IMR-90 (cell line): ENCODE data around the gene GRIN2D. TPM values are rescaled to one million over a fixed set of nuclear protein-coding genes. Genes with fewer than 3 reads are reported as not detected.
"Not testable (repeated sequence)": the region's sequence is repeated elsewhere in the genome, so short reads cannot be mapped to it uniquely, and the experiment has no call there.

ENCODE experiments used
- ATAC-seq: fragments of 200-7000 bp; cut with Tn5 transposase; 2 replicates; pipeline ENCODE4 v1.9.1; 2020; ENCODE audit warnings: low read depth, mild to moderate bottlenecking, moderate library complexity
- BruUV-seq: library from RNA; stranded (reverse); fragments of 400-500 nt; replicated peaks from 2 replicates; lab custom pipeline; 2021; lab: Mats Ljungman, UMichigan
- CTCF ChIA-PET: fragments of 300-600 bp; formaldehyde crosslinking; extraction: SDS; loops from one replicate; lab custom pipeline; 2021; ENCODE audit warnings: antibody characterized with exemption; lab: Yijun Ruan, JAX
- POLR2A ChIA-PET: fragments of 300-600 bp; sonication (Branson Sonifier 250); formaldehyde crosslinking; loops from one replicate; lab custom pipeline; 2022; ENCODE audit warnings: antibody characterized with exemption; ENCODE audit not compliant: unreplicated experiment; lab: Charles Lee
- DNase-seq: peaks from one replicate; pipeline ENCODE4 v3.0.0; 2013
- H2AFZ ChIP-seq: replicated peaks from 2 replicates; pipeline ENCODE3; 2013; ENCODE audit warnings: low read length, mild to moderate bottlenecking; ENCODE audit not compliant: poor library complexity
- H2AK5ac ChIP-seq: 2 replicates; pipeline ENCODE4 v1.6.1; 2013; ENCODE audit warnings: low read depth, low read length, inconsistent platforms
- H2AK9ac ChIP-seq: replicated peaks from 2 replicates; pipeline ENCODE3; 2013; ENCODE audit warnings: mild to moderate bottlenecking, low read depth, low read length, moderate library complexity; ENCODE audit not compliant: poor library complexity
- H2BK120ac ChIP-seq: 2 replicates; pipeline ENCODE4 v1.6.1; 2013; ENCODE audit warnings: low read depth, low read length, inconsistent platforms
- H2BK15ac ChIP-seq: 3 replicates; pipeline ENCODE4 v1.6.1; 2013; ENCODE audit warnings: low read depth, low read length, inconsistent platforms
- H2BK20ac ChIP-seq: 2 replicates; pipeline ENCODE4 v1.6.1; 2013; ENCODE audit warnings: low read depth, mild to moderate bottlenecking, inconsistent platforms, low read length, moderate library complexity
- H2BK5ac ChIP-seq: 2 replicates; pipeline ENCODE4 v1.6.1; 2013; ENCODE audit warnings: mild to moderate bottlenecking, low read depth, low read length, inconsistent platforms; ENCODE audit not compliant: poor library complexity, severe bottlenecking
- H3K14ac ChIP-seq: replicated peaks from 2 replicates; pipeline ENCODE4 v1.6.1; 2013; ENCODE audit warnings: low read depth, low read length, inconsistent platforms
- H3K18ac ChIP-seq: 2 replicates; pipeline ENCODE4 v1.6.1; 2013; ENCODE audit warnings: low read depth, low read length, control low read depth
- H3K23ac ChIP-seq: 2 replicates; pipeline ENCODE4 v1.6.1; 2013; ENCODE audit warnings: low read depth, low read length, inconsistent platforms
- H3K27ac ChIP-seq: 2 replicates; pipeline ENCODE4 v1.5.1; 2013; ENCODE audit warnings: mild to moderate bottlenecking, control low read depth, low read length; ENCODE audit not compliant: insufficient read depth
- H3K27me3 ChIP-seq: 2 replicates; pipeline ENCODE4 v1.6.1; 2013; ENCODE audit warnings: low read length; ENCODE audit not compliant: control insufficient read depth, insufficient read depth
- H3K36me3 ChIP-seq: 2 replicates; pipeline ENCODE4 v1.6.1; 2013; ENCODE audit warnings: low read length, mixed read lengths; ENCODE audit not compliant: control insufficient read depth, insufficient read depth
- H3K4ac ChIP-seq: 2 replicates; pipeline ENCODE4 v1.6.1; 2013; ENCODE audit warnings: low read depth, low read length, inconsistent platforms
- H3K4me1 ChIP-seq: 2 replicates; pipeline ENCODE4 v1.6.1; 2013; ENCODE audit warnings: low read length, mixed read lengths; ENCODE audit not compliant: control insufficient read depth, insufficient read depth
- H3K4me2 ChIP-seq: 2 replicates; pipeline ENCODE4 v1.6.1; 2013; ENCODE audit warnings: low read depth, mild to moderate bottlenecking, control low read depth, low read length, moderate library complexity
- H3K4me3 ChIP-seq: 2 replicates; pipeline ENCODE4 v1.5.1; 2013; ENCODE audit warnings: low read depth, mild to moderate bottlenecking, control low read depth, low read length, moderate library complexity; ENCODE audit not compliant: insufficient read depth
- H3K56ac ChIP-seq: 2 replicates; pipeline ENCODE4 v1.6.1; 2013; ENCODE audit warnings: low read length, inconsistent platforms; ENCODE audit not compliant: insufficient read depth; ENCODE audit errors: extremely low read depth
- H3K79me1 ChIP-seq, 2 experiments: 2 replicates each; pipeline ENCODE4 v1.6.1; 2013; ENCODE audit warnings: low read length in 2 of 2, inconsistent platforms in 1 of 2, low read depth in 1 of 2
- H3K9ac ChIP-seq: 2 replicates; pipeline ENCODE4 v1.6.1; 2013; ENCODE audit warnings: low read depth, low read length, control low read depth
- H3K9me1 ChIP-seq: 2 replicates; pipeline ENCODE4 v1.6.1; 2013; ENCODE audit warnings: low read length, inconsistent platforms; ENCODE audit not compliant: insufficient read depth
- H3K9me3 ChIP-seq: 2 replicates; pipeline ENCODE4 v1.6.1; 2013; ENCODE audit warnings: low read length; ENCODE audit not compliant: control insufficient read depth, insufficient read depth
- H4K20me1 ChIP-seq: 2 replicates; pipeline ENCODE4 v1.6.1; 2013; ENCODE audit warnings: low read length, inconsistent platforms; ENCODE audit not compliant: insufficient read depth
- H4K5ac ChIP-seq: 2 replicates; pipeline ENCODE4 v1.6.1; 2013; ENCODE audit warnings: mild to moderate bottlenecking, low read depth, low read length, control low read depth
- H4K8ac ChIP-seq, 2 experiments: 2 replicates each; pipeline ENCODE4 v1.6.1; 2013; ENCODE audit warnings: low read depth in 2 of 2, low read length in 2 of 2, control low read depth in 1 of 2, inconsistent platforms in 1 of 2
- H4K91ac ChIP-seq: 2 replicates; pipeline ENCODE4 v1.6.1; 2013; ENCODE audit warnings: low read depth, low read length, inconsistent platforms; ENCODE audit not compliant: insufficient read depth
- WGBS, 2 experiments: methylation state at CpG; one replicate each; pipeline versions ENCODE4 v1.1.5 to v1.1.7; 2013; ENCODE audit warnings: missing lambda C conversion rate in 2 of 2; ENCODE audit not compliant: insufficient read length in 1 of 2; ENCODE audit errors: extremely low coverage in 2 of 2; 5-methylcytosine and 5-hydroxymethylcytosine counted together
- dilution Hi-C: fragments of 300-500 bp; cut with HindIII; formaldehyde crosslinking; loops from one replicate; pipeline ENCODE4 v1.14.3; 2018; ENCODE audit warnings: low sequenced_read_pairs; ENCODE audit not compliant: unreplicated experiment
- in situ Hi-C: fragments of 300-500 bp; cut with MboI; formaldehyde crosslinking; loops from 3 replicates; pipeline ENCODE4 v1.14.3; 2019; ENCODE audit warnings: low sequenced_read_pairs, inconsistent platforms, mixed read lengths
- intact Hi-C: fragments of 100-400 bp; cut with micrococcal nuclease; formaldehyde crosslinking; loops from 2 replicates; pipeline ENCODE4 v1.10.0; 2022
- polyA plus RNA-seq, 3 experiments: library from polyadenylated mRNA; depleted of rRNA; stranded (reverse); fragments of >200 nt; gene quantifications; 2 replicates each; pipeline ENCODE4 v1.2.3, GENCODE V29; 2012; ENCODE audit warnings: low replicate concordance in 1 of 3
- total RNA-seq: library from RNA; depleted of rRNA; stranded (reverse); fragments of >200 nt; gene quantifications from 2 replicates; pipeline ENCODE4 v1.2.3, GENCODE V29; 2012

The GRIN2D gene
- total and polyA plus RNA-seq, 2 of the 4 experiments (the other 2 are of a cell fraction), result under 0.01 to 0.24 TPM

DNA sequence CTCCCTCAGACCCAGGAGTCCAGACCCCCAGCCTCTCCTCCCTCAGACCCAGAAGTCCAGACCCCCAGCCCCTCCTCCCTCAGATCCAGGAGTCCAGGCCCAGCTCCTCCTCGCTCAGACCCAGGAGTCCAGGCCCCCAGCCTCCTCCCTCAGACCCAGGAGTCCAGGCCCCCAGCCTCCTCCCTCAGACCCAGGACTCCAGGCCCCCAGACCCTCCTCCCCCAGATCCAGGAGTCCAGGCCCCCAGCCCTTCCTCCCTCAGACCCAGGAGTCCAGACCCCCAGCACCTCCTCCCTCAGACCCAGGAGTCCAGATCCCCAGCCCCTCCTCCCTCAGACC is 1.5 kb upstream of the GRIN2D start:
- H2BK15ac ChIP-seq, H4K5ac ChIP-seq, H3K9ac ChIP-seq, H3K4me2 ChIP-seq, H3K4me3 ChIP-seq, DNase-seq, H3K14ac ChIP-seq, H3K23ac ChIP-seq, H3K4me1 ChIP-seq, H4K91ac ChIP-seq, H2BK120ac ChIP-seq, H2BK20ac ChIP-seq, ATAC-seq, H4K8ac ChIP-seq, H2AK5ac ChIP-seq, BruUV-seq, H3K18ac ChIP-seq, H2BK5ac ChIP-seq, H3K9me3 ChIP-seq, H2AFZ ChIP-seq, H3K56ac ChIP-seq, in situ Hi-C loops, H4K20me1 ChIP-seq, H2AK9ac ChIP-seq, dilution Hi-C loops, H3K27ac ChIP-seq, H3K9me1 ChIP-seq, H3K4ac ChIP-seq: not testable (repeated sequence)
- POLR2A ChIA-PET, result interaction anchor here (0.6 kb wide), 1 partner anchor 15 kb away, joined by 3 read pairs; no protein-coding TSS in a partner anchor
- Histone ChIP-seq H3K27me3 (peaks cover 41% of the 10 kb centered on the region), H3K79me1 (peaks cover 10 to 34% of the 10 kb centered on the region in 2 experiments), H3K36me3 (peaks cover 16% of the 10 kb centered on the region)
- CTCF ChIA-PET, result interaction anchor here (0.7 to 1.7 kb wide), 9 partner anchors 8 to 104 kb away, joined by 3 to 6 read pairs (median 3); no protein-coding TSS in a partner anchor
- no CpG with 5 or more reads among the region's 1 CpG for WGBS, 2 experiments
- intact Hi-C loops, result loop anchor here (10.0 kb wide), 1 partner anchor 67 kb away; the partner anchor contains the start of gene EMP3
